Measurements from ENCODE around the gene FNIP2. TPM values are rescaled to one million over a fixed set of nuclear protein-coding genes. Genes with fewer than 3 reads are reported as not detected.
"Not testable (repeated sequence)": the region's sequence is repeated elsewhere in the genome, so short reads cannot be mapped to it uniquely, and the experiment has no call there.

Gene FNIP2
- polyA plus RNA-seq (ENCODE audit: low read depth in 6 of 6): not detected

DNA sequence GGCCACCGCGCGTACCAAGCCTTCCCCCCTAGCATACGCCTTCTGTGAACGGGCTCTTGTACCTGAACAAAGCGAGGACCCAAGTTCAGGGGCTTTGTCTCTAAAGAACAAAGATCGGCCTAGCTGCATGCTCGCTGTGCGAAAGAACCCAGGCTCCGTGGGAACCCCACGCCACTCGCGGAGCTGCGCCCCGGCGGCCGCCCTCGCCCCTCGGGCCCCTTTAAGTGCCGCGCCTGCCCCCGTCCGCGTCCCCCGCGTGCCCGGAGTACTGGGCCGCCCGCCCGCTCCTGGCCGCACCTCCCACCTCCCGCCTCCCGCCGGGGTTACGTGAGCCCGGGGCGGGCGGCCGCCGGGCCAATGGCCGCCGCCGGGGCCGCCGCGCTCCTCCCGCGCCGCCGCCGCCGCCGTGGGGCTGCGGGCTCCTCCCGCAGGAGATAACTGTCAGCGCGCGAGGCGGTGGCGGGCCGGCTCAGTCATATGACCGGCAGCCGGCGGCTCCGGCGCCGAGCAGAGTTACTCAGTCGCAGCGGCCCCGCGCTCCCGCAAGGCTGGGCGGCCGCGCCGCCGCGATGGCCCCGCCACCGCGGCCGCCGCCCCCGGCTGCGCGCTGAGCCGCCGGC lies at the start of gene FNIP2:
FNIP2 (plus strand) TSS at position 472 of the 620 bp plus-strand sequence. CDS start 187 bp downstream, outside the sequence.
- Mint-ChIP-seq H3K36me3 (peaks cover 0 to 5% of the 10 kb centered on the region in 2 donors), H3K4me1 (peaks cover 5 to 12% (median 12%) of the 10 kb centered on the region in 3 donors), H3K9me3 (peaks cover 0 to 18% (median 10%) of the 10 kb centered on the region in 7 donors), H3K27ac (peak within 1 kb of the TSS in 2 of 6 donors; percentile 52 to 83), H3K27me3 (peaks cover 70 to 83% (median 77%) of the 10 kb centered on the region in 3 donors), H3K4me3 (peak within 1 kb of the TSS; percentile 76 to 93 (median 90))
- DNase-seq (peak; percentile 52), ATAC-seq (ENCODE audit: low read depth in 2 of 2) (peak; percentile 83 to 86)

DNA sequence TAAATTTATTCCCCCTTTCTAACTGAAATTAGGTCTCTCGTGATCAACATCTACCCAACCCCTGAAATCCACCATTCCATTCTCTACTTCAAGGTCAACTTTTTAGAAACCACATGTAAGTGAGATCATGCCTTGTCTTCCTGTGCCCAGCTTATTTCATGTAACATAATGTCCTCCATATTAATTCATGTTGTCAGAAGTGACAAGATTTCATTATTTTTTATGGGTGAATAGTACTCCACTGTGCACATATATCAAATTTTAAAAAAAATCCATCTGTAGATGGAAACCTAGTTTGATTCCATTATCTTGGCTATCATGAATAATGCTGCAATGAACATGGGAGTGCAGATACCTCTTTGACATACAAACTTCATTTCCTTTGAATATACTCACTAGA lies 47.1 kb upstream of the FNIP2 start:
- Mint-ChIP-seq H3K9me3 (no peaks in the 10 kb centered on the region), H3K36me3 (peaks cover 19 to 31% of the 10 kb centered on the region in 2 donors), H3K27me3 (peaks cover 7 to 9% (median 8%) of the 10 kb centered on the region in 3 donors), H3K4me1 (peaks cover 14 to 33% (median 26%) of the 10 kb centered on the region in 3 donors), H3K4me3 (peak overlapping the region in 7 of 8 donors; percentile 5 to 99 (median 96)), H3K27ac (peak overlapping the region in 2 of 6 donors; percentile 95 to 99)
- no peak for ATAC-seq (ENCODE audit: low read depth in 2 of 2)
- no peak for DNase-seq

DNA sequence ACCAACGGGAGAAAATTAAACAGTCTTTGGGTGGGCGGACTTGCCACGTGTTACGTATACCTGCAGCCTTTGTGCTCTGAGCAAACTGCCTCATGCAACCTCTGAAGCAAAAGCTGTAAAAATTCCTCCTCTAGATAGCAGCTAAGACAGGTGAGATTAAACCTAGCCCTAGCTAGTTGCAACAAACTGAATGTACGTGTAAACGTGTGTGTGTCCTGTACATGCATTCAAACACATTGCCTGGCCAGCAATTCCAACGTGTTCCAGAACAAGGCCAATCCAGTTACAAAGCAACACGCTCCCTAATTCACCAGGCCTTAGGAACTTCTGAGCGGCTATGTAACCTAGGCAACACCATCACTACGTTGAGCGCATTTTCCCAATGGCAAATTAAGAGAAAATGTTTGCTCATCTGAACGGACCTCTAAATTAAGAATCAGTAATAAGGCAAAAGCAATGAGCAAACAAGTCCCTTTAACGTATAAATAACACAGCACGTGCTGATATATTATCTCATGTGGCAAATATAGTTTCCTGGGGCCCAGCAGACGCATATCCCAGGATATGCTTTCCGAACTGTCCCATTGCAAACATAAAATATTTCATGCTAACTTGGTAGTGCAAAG lies 46.4 kb upstream of the FNIP2 start:
- Mint-ChIP-seq H3K4me1 (peaks cover 14 to 33% (median 26%) of the 10 kb centered on the region in 3 donors), H3K36me3 (peaks cover 19 to 24% of the 10 kb centered on the region in 2 donors), H3K4me3 (peak overlapping the region; percentile 91 to 100 (median 98)), H3K27ac (peak overlapping the region; percentile 66 to 99 (median 95)), H3K27me3 (peaks cover 12 to 13% (median 13%) of the 10 kb centered on the region in 3 donors), H3K9me3 (no peaks in the 10 kb centered on the region)
- DNase-seq (no peak), ATAC-seq (ENCODE audit: low read depth in 2 of 2) (no peak)

- H3K4me3 Mint-ChIP-seq: peak within 1 kb of the TSS; percentile 91 to 100 (median 98)
- H3K9me3 Mint-ChIP-seq: no peaks in the 10 kb centered on the region
- H3K27me3 Mint-ChIP-seq: peaks cover 12 to 19% (median 14%) of the 10 kb centered on the region in 3 donors
- peaks cover 14 to 33% (median 26%) of the 10 kb centered on the region in 3 donors for H3K4me1 Mint-ChIP-seq
- H3K36me3 Mint-ChIP-seq: peaks cover 15 to 17% of the 10 kb centered on the region in 2 donors
- DNase-seq: peak; percentile 71
- peak within 1 kb of the TSS; percentile 66 to 99 (median 95) for H3K27ac Mint-ChIP-seq
- ATAC-seq (ENCODE audit: low read depth in 2 of 2): peak; percentile 86 to 87
Observed at GRCh38 chr4:158722917-158723793, 45.7 kb upstream of the FNIP2 start, which contains the start of gene PPID. TSS of gene PPID (minus strand) at chr4:158723396. CDS start at chr4:158723288, 108 bp downstream.

GRCh38 chr4:158724637-158725036 lies 44.2 kb upstream of the FNIP2 start:
- peaks cover 14 to 33% (median 21%) of the 10 kb centered on the region in 3 donors for H3K4me1 Mint-ChIP-seq

GRCh38 chr4:158726633-158727032 lies 42.2 kb upstream of the FNIP2 start:
- peaks cover 43 to 47% (median 44%) of the 10 kb centered on the region in 3 donors for H3K27me3 Mint-ChIP-seq
- H3K36me3 Mint-ChIP-seq: peaks cover 0 to 1% of the 10 kb centered on the region in 2 donors
- peaks cover 14 to 24% (median 15%) of the 10 kb centered on the region in 3 donors for H3K4me1 Mint-ChIP-seq
- no peaks in the 10 kb centered on the region for H3K9me3 Mint-ChIP-seq
- H3K4me3 Mint-ChIP-seq: no peak overlapping the region
- no peak for ATAC-seq (ENCODE audit: low read depth in 2 of 2)
- peak overlapping the region in 1 of 6 donors; percentile 20 for H3K27ac Mint-ChIP-seq
- DNase-seq: no peak

More at GRCh38 chr4:158724637-158725036, 44.2 kb upstream of the FNIP2 start:
- H3K27ac Mint-ChIP-seq: peak overlapping the region in 2 of 6 donors; percentile 26 to 66
- H3K4me3 Mint-ChIP-seq: peak overlapping the region in 7 of 8 donors; percentile 15 to 98 (median 95)
- no peaks in the 10 kb centered on the region for H3K9me3 Mint-ChIP-seq
- peaks cover 27 to 34% (median 28%) of the 10 kb centered on the region in 3 donors for H3K27me3 Mint-ChIP-seq
- ATAC-seq (ENCODE audit: low read depth in 2 of 2): no peak
- DNase-seq: no peak
- H3K36me3 Mint-ChIP-seq: peaks cover 2 to 9% of the 10 kb centered on the region in 2 donors

- DNase-seq (no peak), ATAC-seq (ENCODE audit: low read depth in 2 of 2) (no peak)
- Mint-ChIP-seq H3K36me3 (no peaks in the 10 kb centered on the region), H3K4me3 (no peak overlapping the region), H3K27ac (no peak overlapping the region), H3K27me3 (peaks cover 56 to 58% (median 58%) of the 10 kb centered on the region in 3 donors), H3K9me3 (no peaks in the 10 kb centered on the region), H3K4me1 (peaks cover 5 to 9% (median 6%) of the 10 kb centered on the region in 3 donors)
Observed at GRCh38 chr4:158728236-158728635, 40.6 kb upstream of the FNIP2 start.

DNA sequence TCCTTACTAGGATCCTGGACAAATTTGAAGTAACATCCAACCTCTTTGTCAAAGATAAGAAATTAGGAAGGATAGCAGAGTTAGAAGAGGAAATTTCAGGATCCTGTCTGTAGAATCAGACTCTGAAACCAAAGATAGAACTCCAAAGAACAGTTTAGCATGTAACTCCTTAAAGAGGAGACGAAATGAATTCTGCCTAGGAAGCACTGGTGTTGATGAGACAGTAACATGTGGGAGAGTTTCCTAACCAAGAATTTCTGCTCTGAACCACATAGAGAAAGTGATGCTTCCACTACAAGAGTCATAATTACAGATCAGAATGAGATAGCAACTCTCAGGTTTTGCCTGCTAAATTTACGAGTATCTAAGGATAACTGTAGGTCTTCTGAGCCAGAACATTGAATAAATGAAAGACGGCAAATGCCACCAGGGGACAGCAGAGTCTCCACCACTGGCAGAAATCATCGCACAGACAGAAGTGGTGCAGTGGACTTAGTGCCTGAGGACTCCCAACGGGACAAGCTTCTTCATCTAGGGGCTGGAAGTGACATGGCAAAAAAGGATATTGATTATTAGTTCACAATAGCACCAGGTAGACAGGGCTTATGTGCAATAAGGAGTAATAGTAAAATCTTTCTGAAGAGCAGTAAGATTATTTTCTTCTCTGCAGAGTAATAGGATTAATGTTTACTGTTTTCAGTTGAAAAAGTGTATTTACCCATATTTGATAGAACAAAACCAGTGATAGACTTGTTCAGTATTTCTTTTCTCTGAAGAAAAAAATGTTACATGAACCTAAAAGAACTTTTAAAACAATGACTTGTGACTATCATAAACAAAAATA lies 38.9 kb upstream of the FNIP2 start:
- H3K27me3 Mint-ChIP-seq: peaks cover 56 to 58% (median 58%) of the 10 kb centered on the region in 3 donors
- H3K4me1 Mint-ChIP-seq: no peaks in the 10 kb centered on the region
- H3K36me3 Mint-ChIP-seq: no peaks in the 10 kb centered on the region
- ATAC-seq (ENCODE audit: low read depth in 2 of 2): peak; percentile 53 to 74
- no peak overlapping the region for H3K4me3 Mint-ChIP-seq
- H3K9me3 Mint-ChIP-seq: no peaks in the 10 kb centered on the region
- no peak overlapping the region for H3K27ac Mint-ChIP-seq
- DNase-seq: peak; percentile 25

DNA sequence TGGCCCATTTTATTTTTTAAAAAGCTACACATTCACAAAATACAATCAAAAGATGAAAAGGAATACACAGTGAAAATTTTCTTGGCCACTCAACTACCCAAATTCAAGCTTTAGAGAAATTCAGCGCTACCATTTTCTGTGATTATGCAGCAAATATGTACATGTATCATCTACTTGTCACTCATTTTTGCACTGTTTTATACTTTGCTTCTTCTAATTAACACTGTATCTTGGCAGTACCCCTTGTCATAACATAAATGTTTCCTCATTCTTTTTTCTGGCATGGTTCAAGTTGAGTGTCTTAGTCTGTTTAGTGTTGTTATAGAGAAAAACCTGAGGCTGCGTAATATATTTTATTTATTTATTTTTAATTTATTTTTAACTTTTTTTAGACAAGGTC lies 30.0 kb upstream of the FNIP2 start:
- no peak overlapping the region for H3K27ac Mint-ChIP-seq
- DNase-seq: no peak
- H3K36me3 Mint-ChIP-seq: no peaks in the 10 kb centered on the region
- peaks cover 28 to 33% (median 33%) of the 10 kb centered on the region in 3 donors for H3K27me3 Mint-ChIP-seq
- H3K4me3 Mint-ChIP-seq: no peak overlapping the region
- no peaks in the 10 kb centered on the region for H3K4me1 Mint-ChIP-seq
- no peak for ATAC-seq (ENCODE audit: low read depth in 2 of 2)
- peaks cover 0 to 4% (median 0%) of the 10 kb centered on the region in 7 donors for H3K9me3 Mint-ChIP-seq

DNA sequence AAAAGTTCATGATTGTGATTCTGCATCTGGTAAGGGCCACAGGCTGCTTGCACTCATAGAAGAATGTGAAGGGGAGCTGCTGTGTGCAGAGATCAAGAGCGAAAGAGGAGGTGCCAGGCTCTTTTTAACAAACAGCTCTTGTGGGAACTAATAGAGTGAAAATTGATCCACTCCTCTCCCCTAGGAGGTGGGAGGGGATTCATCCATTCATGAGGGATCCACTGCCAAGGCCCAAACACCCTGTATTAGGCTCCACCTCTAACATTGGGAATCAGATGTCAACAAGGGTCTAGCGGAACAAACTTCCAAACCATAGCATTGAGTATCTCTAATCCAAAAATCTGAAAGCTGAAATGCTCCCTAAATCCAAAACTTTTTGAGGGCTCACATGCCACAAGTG lies 29.2 kb upstream of the FNIP2 start:
- Mint-ChIP-seq H3K9me3 (peaks cover 0 to 4% (median 0%) of the 10 kb centered on the region in 7 donors), H3K4me3 (no peak overlapping the region), H3K27ac (no peak overlapping the region), H3K4me1 (no peaks in the 10 kb centered on the region), H3K27me3 (peaks cover 28 to 33% (median 33%) of the 10 kb centered on the region in 3 donors), H3K36me3 (no peaks in the 10 kb centered on the region)
- no peak for DNase-seq
- no peak for ATAC-seq (ENCODE audit: low read depth in 2 of 2)

- Mint-ChIP-seq H3K27ac (no peak overlapping the region), H3K9me3 (peaks cover 0 to 4% (median 0%) of the 10 kb centered on the region in 7 donors), H3K4me1 (no peaks in the 10 kb centered on the region), H3K36me3 (no peaks in the 10 kb centered on the region), H3K4me3 (no peak overlapping the region), H3K27me3 (peaks cover 23 to 31% (median 26%) of the 10 kb centered on the region in 3 donors)
- DNase-seq: no peak
- no peak for ATAC-seq (ENCODE audit: low read depth in 2 of 2)
Observed at GRCh38 chr4:158741326-158742021, 27.4 kb upstream of the FNIP2 start.

DNA sequence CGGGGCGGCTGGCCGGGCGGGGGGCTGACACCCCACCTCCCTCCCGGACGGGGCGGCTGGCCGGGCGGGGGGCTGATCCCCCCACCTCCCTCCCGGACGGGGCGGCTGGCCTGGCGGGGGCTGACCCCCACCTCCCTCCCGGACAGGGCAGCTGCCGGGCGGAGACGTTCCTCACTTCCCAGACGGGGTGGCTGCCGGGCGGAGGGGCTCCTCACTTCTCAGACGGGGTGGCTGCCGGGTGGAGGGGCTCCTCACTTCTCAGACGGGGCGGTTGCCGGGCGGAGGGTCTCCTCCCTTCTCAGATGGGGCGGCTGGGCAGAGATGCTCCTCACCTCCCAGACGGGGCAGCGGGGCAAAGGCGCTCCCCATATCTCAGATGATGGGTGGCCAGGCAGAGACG lies 22.3 kb upstream of the FNIP2 start:
- not testable (repeated sequence) for H3K36me3 Mint-ChIP-seq; DNase-seq; H3K4me1 Mint-ChIP-seq; H3K27ac Mint-ChIP-seq; H3K4me3 Mint-ChIP-seq; ATAC-seq (ENCODE audit: low read depth in 2 of 2); H3K9me3 Mint-ChIP-seq
- peaks cover 22 to 41% (median 30%) of the 10 kb centered on the region in 3 donors for H3K27me3 Mint-ChIP-seq

Measured in naive B cell (primary cell).